Nucleus accumbens (tissue), 56 donors: ENCODE results near the gene CHMP4A.

ENCODE experiments used
- DNase-seq, 56 donors: peaks; one replicate each; lab custom pipeline; 2025; lab: John Stamatoyannopoulos, UW

CHMP4A gene

DNA sequence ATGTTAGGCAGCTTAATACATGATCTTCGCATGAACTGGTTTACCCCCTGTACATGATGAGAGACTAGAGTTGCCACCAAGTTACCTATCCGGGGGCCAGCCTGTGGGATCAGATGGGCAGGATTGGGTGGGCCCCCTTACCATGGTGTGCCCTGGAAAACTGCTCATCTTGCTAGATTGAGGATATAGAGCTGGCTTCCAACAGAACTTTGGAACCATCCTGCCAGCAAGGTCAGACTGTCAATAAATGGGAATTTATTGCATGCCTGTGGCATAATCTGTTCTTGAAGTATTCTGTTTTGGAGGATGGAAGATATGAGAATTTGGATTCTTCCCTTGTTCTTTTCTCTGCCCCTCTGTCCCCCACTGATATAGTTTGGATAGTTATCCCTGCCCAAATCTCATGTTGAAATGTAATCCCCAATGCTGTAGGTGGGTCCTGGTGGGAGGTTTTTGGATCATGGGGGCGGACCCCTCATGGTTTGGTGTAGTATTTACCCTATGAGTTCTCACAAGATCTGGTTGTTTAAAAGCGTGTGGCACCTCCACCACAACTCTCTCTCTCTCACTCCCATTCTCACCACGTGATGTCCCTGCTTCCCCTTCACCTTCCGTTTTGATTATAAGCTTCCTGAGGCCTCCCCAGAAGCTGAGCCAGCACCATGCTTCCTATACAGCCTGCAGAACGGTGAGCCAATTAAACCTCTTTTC lies 14.3 kb downstream of the CHMP4A start:
- no peak for DNase-seq

DNA sequence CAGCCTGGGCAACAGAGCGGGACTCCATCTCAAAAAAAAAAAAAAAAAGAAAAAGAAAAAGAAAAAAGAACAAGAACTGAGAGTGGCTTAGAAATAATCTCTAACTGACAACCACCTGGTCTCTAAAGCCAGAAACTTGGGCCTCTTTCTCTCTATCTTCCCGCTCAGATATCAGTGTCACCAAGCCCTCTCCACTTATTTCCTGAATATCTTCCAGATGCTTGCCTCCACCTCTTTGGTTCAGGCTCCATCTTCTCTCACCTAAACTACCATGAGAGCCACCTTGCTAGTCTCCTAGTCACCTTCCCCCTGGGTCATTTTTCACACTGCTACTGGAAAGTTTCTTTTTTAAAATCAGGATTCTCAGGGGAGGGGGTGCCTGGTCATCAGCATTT lies 16.2 kb downstream of the CHMP4A start:
- no peak for DNase-seq

DNA sequence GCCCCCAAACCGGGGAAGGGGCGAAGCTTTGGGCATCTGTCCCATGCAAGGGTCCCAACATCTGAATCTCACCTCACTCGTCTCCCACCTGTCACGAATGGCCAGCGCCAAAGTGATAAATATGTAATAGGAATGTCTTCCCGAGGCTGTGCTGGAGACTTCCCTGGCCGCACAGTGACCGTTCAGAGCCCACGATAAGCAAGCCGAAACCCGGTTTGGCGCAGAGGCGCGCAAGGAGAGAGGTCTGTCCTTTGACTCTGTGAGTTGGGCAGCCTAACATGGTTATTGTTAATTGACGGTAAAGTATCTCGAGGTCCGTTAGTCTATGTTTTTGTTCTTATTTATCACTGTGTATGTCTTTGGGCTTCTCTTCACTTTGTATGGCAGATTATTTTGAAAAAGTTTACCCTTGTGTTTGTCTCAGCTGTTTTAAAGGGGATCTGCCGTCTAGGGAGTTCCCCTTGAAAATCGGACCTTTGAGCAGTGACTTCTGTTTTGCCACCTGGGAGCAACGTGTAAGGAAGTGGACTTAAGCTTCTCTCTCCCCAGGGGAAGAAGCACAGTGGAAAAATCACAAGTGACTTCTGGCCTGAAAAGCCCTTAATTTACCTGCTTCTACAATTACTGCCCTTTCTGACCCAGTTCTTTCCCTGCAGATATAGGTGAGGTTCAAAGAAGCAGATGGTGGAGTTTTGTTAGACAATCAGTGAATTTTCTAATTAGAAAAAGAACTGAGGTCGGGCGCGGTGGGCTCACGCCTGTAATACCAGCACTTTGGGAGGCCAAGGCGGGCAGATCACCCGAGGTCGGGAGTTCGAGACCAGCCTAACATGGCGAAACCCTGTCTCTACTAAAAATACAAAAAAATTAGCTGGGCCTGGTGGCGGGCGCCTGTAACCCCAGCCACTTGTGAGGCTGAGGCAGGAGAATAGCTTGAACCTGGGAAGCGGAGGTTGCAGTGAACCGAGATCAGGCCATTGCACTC lies 16.9 kb downstream of the CHMP4A start:
- DNase-seq: no peak

DNA sequence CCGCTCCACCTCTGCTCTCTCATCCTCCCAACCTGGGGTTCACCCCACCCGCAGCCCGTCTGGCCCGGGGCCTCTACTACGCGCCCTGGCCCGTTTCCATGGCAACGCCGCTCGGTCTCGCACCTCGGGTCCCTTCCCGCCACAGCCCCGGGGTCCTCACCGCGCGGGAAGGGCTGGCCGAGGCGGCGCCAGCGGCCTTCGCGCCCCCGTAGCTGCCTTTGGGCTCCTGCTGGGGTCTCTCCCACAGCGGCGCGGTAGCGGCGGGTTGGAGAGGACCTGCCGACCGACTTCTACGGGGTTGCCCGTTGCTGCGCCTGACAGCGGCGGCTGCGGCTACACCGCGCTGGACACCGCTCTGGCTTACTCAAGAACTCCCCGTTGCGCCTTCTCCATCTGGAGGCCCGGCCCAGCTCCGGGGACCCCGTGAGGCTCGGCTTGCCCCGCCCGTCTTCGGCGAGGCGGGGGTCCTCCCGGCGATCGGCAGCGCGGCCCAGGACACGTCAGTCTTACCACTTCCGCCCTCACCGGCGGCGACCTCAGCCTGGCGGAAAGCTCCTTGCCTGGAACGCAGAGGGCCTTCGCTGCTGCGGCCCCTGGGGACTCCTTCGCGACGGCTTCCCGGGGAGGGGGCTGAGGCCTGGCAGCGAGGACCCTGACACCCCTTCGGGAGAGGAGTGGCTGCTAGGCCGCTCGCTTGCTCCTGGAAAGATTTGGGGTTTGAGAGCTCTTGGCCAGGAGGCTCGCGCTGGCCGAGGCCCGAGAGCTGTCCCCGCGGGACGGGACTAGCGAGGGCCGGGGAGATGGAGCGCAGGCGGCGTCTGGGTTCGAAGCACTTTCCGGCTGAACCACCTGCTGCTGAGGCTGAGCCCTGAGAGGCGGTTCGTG lies 17.9 kb downstream of the CHMP4A start, which contains the start of gene TM9SF1:
Gene TM9SF1, minus strand, starts transcription at position 256 of the 885 bp plus-strand sequence. CDS start 422 bp downstream, outside the sequence.
- DNase-seq: peak; percentile 38 to 88 (median 74)

DNA sequence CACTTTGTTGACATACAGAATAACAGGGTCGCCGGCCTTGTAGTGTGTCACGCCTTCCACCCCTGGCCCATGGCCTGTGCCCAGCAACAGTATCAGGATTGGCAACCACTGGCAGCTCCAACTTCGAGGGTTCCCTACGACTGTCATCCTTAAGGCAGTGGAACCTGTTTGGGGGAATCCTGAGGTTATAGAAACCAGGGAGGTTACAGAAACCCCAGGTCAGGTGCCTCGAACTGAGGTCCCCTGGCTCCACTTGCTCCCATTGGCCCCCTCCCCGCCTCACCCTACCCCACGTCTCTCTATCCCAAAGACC lies 18.5 kb downstream of the CHMP4A start:
- no peak for DNase-seq

DNA sequence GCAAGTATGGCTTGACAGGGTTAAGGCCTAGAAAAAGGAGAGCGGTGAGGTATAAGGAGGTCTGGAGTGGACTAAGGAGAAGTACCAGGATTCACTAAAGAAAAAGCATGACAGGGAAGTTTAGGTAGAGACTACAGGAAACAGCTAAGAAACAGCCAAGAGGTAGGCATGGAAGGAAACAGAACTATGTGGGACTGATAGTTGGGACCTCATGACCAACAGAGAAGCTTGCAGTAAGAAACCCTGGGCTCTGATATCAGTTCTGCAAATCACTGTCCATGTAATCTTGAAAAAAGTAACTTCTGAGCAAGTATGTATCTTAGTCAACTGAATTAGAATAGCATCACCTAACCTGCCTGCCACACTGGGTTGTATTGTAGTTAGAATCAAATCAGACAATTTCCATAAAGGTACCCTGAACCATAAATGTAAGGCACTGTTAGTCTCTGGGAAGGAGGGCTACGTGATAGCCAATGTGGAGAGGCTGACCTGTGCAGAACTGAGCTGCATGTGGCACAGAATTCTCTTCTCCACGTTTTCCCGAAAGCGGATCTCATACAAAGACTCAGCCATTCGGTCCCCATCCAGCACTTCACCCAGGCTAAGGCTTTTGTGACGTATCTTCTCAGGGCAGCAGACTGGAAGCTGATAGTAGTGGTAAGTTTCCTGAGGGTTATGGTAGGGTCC lies 19.0 kb downstream of the CHMP4A start:
- no peak for DNase-seq

DNA sequence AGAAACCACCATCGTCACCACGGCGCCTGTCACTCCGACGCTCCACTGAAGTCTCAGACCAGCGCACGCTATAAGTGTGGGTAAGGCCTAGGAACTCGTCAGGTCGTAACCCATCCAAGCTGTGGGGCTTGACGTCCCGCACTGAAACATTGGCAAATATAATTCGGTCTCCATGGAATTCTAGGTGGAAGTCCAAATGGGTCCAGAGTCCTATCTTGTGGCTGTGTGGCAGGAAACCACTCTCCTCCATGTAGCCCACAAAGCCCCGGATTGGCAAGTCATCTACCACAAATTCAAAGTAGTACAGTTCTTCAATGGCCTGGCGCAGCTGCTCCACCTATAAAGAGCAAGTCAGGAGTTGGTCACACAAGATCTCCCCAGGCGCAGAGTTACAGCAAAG lies 20.4 kb downstream of the CHMP4A start:
- DNase-seq: no peak

DNA sequence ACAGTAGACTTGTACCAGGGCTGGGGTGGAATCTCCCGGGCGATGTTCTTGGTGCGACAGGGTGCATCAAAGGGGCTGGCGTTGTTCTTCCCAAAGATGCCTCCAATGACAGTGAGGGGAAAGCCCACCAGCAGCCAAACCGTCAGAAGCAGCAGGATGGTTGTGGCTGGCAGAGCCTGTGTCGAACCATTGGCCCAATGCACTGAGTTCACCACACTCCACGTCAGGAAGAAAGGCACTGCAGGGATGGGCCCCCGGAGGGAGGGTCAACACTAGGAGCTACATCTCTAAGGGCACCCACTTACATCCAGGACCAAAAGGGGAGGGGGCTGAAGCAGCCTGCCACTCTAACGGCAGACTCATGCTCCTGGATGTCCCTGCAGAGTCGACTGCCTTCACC lies 22.9 kb downstream of the CHMP4A start:
- DNase-seq: no peak

DNA sequence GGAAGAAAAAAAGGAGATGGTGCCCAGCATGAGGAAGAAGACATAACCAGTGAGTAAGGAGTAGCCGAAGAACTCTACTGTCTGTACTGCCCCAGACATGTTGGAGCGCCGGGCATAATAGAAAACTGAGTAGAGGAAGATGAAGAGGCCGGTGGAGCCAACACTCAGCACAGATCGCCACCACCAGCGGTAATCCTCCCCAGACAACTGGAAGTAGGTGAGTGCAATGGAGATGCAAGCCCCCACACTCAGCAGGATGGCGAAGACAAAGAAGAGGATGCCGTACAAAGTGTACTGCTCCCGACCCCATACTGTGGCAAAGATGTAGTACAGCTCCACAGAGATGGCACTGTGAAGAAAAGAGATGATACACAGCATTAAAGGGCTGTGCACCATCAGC lies 23.8 kb downstream of the CHMP4A start:
- no peak for DNase-seq

DNA sequence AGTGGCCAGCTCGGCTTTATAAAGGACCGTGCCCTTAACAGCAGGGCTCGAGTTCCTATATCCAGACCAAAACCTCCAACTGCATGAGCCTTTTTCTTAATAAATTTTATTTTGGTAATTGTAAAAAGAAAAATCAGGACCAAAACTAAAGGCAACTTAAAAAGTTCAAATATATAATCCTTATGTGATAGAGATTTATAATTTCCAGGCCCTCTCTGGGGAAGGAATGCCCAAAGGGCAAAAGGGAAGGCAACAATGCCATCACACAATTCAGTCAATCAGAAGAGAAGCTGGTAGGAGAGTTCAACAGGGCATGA lies 24.3 kb downstream of the CHMP4A start:
- no peak for DNase-seq

DNA sequence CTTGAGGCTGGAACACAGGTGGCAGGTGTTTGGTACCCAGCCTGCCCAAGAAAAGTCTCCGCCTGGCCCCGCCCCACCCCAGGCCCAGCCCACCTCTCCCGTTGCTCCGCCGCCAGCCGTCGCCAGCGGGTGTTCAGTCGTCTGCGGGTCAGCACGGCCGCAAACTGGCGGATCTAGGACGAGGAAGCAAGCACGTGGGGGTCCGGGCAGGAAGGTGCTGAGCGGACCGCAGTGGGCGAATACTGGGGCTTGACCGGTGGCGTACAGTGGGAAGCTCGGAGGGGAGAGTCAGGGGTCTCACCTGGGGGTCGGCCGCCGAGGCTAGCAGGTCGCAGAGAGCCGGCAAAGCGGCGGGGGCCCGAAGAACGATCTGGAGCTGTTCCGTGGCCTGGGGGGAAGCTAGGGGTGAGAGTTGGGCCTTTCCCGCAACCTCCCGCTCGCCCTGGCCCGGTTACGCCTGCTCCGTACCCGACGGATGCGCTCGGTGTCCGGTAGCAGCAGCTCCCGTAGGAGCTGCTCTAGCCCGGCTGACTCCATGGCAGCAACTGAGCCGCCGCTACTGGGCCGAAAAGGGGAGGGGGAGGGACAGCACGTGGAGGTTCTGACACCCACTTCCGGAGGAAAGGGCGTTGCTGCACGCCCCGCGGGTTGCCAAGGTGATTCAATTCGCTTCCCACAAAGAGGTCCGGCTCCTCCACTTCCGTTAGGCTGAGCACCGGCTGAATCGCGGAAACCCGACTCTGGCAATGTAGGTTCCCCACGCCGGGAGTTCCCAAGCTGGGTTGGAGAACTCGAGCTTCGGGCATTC lies 24.8 kb downstream of the CHMP4A start, which contains the start of gene IPO4:
Gene IPO4, minus strand, starts transcription at position 566 of the 808 bp plus-strand sequence. Its CDS starts 29 bp downstream, at position 537.
- DNase-seq: peak; percentile 59 to 97 (median 93)

DNA sequence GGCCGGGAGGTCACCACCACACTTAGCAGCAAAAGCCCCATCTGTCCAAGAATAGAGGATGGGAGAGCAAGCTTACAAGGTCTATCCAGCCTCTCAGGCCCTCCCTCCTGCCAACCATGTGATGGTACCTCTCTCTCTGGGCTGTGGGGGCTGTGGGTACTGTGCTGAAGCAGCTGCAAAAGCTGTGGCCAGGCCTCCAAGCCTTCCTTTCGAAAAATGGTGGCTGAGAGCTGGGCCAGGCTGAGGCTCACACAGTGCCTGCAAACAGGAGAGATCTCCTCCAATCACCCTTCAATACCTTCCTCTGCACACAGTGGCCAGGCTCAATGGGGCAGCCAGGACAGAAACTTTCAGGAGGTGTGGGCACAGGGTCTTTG lies 25.8 kb downstream of the CHMP4A start:
- no peak for DNase-seq

DNA sequence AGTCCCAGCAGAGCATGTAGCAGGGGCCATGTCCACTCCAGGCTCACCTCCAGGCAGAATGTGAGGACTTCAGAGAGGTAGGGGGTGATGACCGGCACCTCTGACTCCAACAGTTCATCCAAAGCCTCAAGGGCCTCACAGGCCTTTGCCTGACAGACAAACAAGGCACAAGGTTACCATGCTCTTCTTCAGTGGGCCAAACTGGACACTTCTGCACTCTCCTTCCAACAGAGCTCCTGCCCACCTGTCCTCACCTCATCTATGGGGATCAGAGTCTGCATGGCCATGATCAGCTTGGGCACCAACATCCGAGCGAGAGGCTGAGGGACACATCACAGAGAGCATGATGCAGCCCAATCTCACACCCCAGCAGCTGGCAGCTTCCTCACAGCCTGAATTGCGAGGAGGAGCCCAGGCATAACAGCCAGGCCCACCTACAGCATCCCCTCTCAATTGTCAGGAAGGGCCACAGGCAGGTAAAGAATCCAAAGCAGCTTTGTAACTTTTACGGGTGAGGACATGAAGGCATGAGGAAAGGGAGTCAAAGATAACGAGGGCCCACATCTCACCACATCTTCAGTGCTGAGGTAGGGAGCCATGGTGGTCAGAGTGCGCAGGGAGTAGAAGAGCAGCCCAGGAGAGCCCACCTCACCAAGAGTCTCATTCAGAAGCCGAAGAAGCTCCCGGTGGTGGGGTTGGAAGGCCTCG lies 26.3 kb downstream of the CHMP4A start:
- no peak for DNase-seq

DNA sequence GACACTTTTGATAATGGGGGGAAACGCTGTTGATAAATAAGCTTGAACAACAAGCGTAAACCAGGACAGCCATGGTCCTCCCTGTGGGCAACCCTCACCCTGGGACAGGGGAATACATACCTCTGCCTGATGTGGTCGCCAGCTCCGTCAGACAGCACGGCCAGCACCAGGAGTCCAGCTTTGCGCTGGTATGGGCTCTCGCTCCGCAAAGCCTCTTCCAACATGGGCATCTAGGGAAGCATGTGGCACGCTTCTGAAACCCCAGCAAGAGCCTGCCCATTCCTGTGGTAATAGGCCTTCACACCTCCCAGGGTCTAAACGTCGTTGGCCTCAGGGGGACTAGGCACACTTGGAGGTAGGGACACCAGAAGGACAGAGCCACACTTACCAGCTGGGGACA lies 27.5 kb downstream of the CHMP4A start:
- DNase-seq: no peak

DNA sequence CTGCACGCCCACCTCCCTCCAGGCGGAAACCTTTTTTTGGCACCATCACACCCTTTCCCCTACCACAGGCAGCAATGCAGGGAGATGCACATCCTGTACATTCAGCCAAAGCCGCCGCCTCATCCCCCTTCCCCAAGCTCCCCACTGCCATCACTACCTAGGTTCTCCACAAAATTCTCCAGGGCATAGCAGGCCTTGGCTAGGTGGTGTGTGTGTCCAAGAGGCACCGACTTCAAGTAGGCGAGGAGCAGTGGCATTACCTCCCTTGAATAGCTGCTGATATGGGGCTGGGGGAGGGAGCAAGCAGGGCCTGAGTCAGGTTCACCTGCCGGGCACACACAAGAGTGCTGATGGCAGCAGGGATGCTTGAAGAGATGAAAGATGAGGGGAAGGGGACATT lies 28.3 kb downstream of the CHMP4A start:
- DNase-seq: no peak

DNA sequence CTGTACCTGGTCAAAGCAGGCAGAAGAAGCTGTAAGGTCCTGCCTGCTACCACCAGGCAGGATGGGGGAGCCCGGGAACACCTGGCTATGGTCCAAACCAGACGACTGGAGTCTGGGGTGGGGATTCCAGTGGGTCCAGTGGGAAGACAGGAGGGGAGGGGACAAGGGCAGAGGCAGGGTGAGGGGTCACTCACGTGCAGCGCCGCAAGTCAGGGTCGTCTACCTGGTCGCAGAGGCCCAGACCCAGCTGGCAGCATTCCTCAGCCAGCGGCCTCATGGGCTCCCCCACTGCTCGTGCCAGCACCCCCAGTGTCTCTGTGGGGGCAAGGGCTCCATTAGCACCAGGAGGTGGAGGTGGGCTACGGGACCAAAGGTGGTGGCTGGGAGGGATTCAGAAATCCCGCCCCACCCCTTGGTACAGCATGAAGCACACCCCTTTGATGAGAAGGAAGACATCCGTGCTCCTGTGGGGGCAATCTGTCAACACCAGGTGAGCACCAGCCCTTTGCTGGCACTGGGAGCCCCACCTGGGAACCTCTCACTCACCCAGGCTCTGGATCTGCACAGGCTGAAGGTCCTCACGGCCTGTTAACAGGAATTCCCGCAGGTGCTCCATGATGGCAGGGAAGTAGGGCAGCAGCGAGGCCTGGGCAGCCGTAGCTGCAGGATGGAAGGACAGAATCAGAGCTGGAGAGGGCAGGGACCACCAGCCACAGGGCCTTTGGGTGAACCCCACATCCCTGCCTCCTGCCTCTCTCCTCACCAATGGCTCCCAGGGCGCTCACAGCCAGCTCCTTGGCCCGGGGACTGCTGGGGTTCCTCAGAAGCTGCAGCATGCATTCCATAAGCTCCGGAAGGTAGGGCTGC lies 29.0 kb downstream of the CHMP4A start:
- no peak for DNase-seq

DNA sequence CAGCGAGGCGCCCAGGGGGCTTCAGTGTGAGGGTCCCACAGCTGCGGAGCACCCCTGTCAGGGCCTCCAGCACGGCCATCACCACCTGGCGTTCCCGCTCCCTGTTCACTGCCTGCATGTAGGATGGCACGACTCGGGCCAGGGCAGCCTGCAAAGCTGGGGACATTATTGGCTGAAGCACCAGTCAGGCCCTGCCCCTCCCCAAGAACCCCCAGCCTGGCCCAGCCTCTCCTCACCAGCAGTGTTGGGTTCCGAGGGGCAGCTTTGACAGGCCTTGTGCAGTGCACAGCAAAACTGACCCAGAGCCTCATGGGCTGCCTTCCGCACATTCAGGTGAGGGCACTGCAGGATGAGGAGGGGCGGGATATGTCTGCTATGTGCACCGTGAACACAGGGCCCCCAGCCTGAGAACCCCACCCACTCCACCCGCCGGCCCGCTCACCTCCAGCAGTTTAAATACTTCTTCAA lies 30.2 kb downstream of the CHMP4A start:
- no peak for DNase-seq
